GM10248 (cell line): ENCODE data around the gene JARID2.

Experiments
- CTCF ChIA-PET: fragments of 300-600 bp; sonication (Branson Sonifier 250); formaldehyde crosslinking; extraction: SDS; loops from one replicate; lab custom pipeline; 2021; ENCODE audit warnings: antibody characterized with exemption; lab: Yijun Ruan, JAX
- POLR2A ChIA-PET: fragments of 350-650 bp; sonication (Branson Sonifier 250); formaldehyde crosslinking; extraction: SDS; loops from one replicate; lab custom pipeline; 2020; ENCODE audit warnings: antibody characterized with exemption; lab: Yijun Ruan, JAX
- DNase-seq: peaks from one replicate; pipeline ENCODE4 v3.0.0; 2012; ENCODE audit errors: extremely low spot score
- CTCF ChIP-seq: IDR thresholded peaks from 2 replicates; pipeline ENCODE4 v1.5.1; 2012; ENCODE audit warnings: mild to moderate bottlenecking, low read depth; ENCODE audit errors: extremely low read depth, missing control alignments, control extremely low read depth

The JARID2 gene

GRCh38 chr6:15362274-15363160 lies 116.6 kb downstream of the JARID2 start:
- DNase-seq = no peak
- no peak for TF ChIP-seq CTCF
- ChIA-PET CTCF (interaction anchor here (0.8 to 1.3 kb wide), 2 partner anchors 29 to 33 kb away, joined by 3 to 4 read pairs; no protein-coding TSS in a partner anchor), POLR2A (no interaction called here)

- TF ChIP-seq CTCF = no peak
- POLR2A ChIA-PET = no interaction called here
- DNase-seq = no peak
- CTCF ChIA-PET = no interaction called here
Measured at GRCh38 chr6:15363164-15363522, 117.3 kb downstream of the JARID2 start.

- TF ChIP-seq CTCF = no peak
- ChIA-PET CTCF (no interaction called here), POLR2A (no interaction called here)
- peak; percentile 47 for DNase-seq
Measured at GRCh38 chr6:15363523-15364400, 117.9 kb downstream of the JARID2 start.

- DNase-seq = no peak
- no peak for TF ChIP-seq CTCF
- CTCF ChIA-PET = no interaction called here
- POLR2A ChIA-PET = no interaction called here
Measured at GRCh38 chr6:15364401-15365037, 118.7 kb downstream of the JARID2 start.

- POLR2A ChIA-PET = no interaction called here
- CTCF ChIA-PET = no interaction called here
- peak; percentile 32 for DNase-seq
Measured at GRCh38 chr6:15365273-15365687, 119.4 kb downstream of the JARID2 start.

More at GRCh38 chr6:15365273-15365687, 119.4 kb downstream of the JARID2 start:
- TF ChIP-seq CTCF = no peak
